ENCODE results near the gene RFC5.
"Not testable (repeated sequence)": the region's sequence is repeated elsewhere in the genome, so short reads cannot be mapped to it uniquely, and the experiment has no call there.

Gene RFC5

DNA sequence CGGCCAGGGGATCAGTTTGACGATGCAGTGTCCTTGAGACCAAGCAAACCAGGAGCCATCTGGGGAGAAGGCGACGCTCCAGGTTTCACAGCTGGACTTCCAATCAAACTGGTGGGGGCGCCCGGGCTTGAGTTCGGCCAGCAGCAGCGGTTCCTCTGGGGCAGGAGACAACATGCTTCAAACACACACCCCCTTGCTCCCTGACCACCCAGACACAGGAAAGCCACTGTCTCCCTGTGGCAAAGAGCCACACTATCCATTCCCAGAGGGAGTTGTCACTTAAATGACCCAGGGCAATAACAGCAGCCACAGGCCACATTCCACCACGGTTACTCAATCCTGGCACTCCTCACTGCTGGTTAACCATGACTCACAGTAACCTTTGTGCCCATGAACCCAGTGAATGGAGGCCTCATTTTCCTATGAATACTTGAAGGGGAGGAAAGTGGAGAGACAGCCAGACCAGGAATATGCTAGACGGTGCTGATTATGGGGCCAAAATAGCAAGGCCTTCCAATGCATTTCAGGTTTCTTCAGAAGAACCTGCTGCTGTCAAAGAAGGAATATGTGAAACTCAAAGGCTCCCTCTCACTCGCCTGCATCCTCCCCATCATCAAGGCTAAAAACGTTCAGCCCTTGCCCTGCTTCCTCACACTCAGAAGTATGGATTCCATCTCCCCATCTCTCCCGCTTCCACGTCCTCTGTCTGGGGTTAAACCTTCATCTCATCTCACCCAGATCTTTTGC is 36.0 kb downstream of the RFC5 start:
- DNase-seq (ENCODE audit: low spot score): peak; percentile 72

DNA sequence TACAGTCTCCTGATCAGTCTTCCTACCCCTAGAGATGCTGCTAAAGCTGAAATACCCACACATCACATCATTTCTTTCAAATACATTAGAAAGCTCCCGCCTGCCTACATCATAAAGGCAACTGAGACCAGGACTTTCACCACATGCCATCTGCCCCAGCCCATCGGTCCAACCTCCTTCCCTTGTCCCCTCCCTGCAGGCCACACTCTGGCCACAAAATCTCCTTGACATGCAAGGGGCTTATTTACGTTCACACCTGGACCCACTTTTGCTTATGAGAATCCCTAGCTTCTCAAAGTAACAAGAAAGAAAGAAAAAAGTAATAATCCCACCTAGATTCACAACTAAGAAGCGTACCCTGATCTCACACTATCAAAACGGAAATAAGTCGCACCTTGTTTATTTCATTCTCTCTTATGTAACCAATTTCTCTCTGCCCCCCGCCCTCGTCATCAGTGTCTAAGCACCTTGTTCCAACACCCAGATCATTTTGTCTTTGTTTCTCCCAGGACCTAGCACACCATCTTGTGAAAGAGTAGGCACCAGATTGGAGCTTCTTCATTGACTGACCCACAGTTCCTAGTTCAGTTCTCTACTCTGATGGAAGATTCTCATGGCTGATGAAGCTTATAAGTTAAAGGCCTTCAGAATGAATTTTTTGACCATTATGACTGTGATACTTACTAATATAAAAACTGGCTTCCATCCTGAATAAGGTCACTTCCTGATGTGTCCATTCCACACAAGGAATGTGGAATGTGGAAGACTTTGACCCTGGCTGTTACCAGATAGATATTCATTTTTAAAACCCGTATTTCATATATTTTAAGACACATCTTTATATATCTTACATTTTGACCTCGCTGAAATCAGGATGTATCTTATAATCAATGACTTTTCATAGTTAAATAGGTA is 36.8 kb downstream of the RFC5 start:
- DNase-seq (ENCODE audit: low spot score): no peak

DNA sequence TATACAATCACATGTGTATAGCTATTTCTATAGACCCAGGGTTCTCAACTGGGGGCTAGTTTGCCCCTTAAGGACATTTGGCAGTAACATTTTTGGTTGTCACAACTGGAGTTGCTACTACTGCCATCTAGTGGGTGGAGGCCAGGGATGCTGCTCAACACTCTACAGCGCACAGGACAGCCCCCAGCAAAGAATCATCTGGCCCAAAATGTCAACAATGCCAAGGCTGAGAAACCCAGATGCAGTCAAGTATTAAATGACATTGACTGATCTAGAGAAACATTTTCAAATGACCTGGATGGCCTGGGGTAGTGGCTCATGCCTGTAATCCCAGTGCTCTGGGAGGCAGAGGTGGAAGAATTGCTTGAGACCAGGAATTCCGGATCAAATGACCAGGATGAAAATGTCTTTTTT is 38.6 kb downstream of the RFC5 start:
- DNase-seq (ENCODE audit: low spot score): peak; percentile 32

DNA sequence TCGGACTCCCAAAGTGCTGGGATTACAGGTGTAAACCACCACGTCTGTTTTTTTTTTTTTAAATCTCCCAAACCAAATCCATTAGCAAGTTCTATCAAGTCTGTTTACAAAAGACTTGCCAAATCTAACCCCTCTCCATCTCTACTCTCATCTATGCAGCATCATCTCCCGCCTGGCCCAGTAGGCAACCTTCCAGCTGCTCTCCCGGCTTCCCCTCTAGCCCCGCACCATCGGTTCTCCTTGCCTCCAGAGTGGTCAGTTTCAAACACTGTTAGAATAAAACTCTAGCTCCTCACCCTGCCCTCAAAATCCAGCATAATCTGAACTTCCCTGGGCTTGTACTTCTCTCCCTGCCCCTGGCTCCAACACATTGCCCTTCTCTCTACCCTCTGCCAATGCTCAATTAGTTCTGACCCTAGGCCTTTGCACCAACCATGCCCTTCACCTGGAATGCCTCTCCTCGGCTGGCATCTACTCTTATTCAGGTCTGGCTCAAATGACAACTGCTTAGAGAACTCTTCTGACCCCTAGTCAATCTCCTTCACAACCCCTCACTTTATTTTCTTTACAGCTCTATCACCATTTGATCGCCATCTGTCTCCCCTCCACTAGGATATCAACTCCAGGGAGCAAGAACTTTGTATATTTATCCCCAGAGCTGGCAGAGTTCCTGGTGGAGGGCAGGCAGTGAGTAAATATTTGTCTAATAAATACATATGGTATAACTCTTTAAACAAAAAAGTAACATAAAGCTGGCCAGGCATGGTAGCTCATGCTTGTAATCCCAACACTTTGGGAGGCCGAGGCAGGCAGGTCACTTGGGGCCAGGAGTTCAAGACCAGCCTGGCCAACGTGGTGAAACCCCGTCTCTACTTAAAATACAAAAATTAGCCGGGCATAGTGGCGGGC is 39.6 kb downstream of the RFC5 start:
- DNase-seq (ENCODE audit: low spot score): no peak

DNA sequence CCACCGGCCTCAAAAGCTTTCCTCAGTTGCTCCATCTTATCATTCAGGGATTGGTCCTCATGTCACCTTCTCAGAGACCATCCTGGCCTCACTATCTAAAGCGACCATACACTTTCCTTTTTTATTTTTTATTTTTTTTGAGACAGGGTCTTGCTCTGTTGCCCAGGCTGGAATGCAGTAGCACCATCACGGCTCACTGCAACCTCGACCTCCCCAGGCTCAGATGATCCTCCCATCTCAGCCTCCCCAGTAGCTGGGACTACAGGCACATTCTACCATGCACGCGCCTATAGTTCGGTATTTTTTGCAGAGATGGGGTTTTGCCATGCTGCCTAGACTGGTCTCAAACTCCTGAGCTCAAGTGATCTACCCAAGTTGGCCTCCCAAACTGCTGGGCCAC is 41.7 kb downstream of the RFC5 start:
- no peak for DNase-seq (ENCODE audit: low spot score)

DNA sequence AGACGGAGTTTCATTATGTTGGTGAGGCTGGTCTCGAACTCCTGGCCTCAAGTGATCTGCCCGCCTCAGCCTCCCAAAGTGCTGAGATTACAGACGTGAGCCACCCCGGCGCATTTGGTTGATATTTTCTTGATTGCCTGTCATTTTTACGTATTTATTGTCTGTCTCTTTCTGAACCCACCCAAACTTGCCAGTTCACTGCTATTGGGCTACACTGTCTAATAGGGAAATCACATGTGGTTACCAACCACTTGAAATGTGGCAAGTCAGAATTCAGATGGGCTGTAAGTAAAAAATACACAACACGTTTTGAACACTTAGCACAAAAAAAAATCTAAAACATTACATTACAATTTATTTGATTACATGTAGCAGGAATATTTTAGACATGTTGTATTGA is 42.4 kb downstream of the RFC5 start:
- no peak for DNase-seq (ENCODE audit: low spot score)

DNA sequence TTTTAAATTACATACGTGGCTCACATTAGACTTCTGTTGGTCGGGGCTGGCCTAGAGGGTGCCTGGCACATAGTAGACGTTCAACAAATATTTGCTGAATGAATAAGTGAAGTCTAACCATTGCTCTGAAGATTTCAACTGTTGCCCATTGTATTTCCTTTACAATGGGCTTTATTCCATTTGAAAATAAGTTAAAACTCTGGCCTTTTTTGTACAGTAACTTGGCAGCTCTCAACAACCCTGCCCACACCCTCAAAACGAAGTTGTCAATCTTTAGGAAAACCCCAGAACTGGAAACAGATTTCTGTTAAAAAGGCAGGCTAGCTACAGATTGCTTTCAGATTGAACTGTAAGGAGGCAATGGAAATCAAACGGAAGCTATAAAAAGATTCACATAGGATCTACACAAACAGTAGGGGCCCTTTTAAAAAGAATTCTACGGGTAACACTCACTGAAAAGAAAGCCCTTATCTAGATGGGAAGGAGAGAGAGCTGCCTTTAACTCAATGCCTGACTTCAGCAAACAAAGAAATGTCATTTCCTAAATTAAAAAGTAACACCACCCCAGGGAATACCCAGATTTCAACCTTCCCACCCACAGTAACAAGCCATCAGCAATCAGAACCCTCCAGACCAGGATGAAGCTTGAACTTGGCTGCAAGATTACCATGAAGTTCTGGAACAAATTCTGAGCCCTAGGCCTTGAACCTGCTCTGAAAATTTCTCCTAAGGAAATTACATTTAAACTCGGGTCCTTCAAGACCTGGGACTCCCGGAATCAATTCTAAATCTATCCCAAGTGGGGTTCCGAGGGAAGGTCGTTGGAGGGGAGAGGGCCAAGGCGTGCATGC is 43.1 kb downstream of the RFC5 start:
- no peak for DNase-seq (ENCODE audit: low spot score)

DNA sequence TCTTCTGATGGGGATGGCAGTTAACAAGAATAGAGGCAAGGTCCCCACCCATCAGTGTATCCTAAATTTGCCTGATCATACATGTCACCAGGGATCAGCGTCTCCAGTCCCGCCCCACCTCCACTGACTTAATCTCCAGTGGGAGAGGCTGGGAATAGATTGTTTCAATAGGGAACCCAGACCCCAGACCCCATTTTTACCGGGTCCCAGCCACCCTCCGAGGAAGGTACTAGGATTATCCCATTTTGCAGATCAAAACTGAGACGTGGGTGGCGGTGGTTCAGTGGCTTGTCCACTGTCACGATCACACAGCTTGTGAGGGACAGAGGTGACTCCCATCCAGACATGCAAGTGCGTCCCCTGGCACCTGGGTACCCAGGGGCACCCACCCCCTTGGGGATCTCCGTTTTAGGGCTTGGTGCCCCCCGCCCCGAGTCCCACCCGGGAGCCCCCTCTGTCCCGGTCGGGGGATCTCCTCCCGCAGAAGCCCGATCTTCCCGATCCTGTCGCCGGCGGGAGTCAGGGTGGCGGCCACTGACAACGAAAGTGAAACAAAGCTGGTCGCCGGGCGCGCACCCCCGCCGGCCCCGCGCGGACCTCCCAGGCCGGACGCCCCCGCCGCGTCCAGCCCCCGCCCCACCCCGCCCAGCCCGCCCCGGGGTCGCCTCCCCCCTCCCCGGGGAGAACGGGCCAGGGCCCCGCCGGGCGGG is 44.0 kb downstream of the RFC5 start:
- peak; percentile 48 for DNase-seq (ENCODE audit: low spot score)

DNA sequence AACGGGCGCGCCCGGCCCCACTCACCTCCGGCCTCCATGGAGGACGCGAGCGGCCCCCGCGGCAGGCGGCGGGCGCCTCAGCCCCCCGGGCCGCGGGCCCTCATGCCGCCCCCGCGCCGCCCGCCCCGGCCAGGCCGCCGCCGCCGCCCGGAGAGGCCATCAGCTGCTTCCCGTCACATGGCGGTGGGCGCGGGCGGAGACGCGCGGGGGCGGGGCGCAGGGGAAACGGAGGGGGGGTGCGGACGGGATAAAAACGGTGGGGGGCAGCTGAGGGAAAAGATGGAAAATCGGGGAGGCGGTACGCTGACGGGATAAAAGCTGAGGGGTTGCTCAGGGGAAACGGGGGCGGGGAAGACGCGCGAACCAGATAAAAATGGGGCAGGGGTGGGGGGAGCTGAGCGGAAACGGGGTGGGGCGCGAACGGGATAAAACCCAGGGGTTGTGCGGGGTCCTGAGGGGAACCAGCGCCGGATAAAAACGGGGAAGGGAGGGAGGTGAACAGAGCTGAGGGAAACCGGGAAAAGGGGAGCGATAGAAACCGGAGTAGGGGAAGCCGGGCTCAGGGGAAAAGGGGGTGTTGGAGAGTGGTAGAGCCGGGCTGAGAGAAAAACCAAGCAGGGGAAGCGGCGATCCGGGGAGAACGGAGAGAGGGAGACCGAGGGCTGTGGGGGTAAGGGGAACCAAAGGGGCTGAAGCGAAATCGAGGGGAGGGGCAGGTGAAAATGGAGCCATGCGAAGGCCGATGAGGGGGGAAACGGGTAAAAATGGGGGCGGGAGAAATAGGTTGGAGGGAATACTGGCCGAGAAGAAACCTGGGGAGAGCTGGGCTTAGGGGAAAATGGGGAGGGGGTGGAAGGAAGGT is 44.7 kb downstream of the RFC5 start, which contains the start of gene WSB2:
TSS of gene WSB2 (minus strand) at position 169 of the 862 bp plus-strand sequence. CDS start at position 38, 131 bp downstream.
- DNase-seq (ENCODE audit: low spot score): peak; percentile 80

DNA sequence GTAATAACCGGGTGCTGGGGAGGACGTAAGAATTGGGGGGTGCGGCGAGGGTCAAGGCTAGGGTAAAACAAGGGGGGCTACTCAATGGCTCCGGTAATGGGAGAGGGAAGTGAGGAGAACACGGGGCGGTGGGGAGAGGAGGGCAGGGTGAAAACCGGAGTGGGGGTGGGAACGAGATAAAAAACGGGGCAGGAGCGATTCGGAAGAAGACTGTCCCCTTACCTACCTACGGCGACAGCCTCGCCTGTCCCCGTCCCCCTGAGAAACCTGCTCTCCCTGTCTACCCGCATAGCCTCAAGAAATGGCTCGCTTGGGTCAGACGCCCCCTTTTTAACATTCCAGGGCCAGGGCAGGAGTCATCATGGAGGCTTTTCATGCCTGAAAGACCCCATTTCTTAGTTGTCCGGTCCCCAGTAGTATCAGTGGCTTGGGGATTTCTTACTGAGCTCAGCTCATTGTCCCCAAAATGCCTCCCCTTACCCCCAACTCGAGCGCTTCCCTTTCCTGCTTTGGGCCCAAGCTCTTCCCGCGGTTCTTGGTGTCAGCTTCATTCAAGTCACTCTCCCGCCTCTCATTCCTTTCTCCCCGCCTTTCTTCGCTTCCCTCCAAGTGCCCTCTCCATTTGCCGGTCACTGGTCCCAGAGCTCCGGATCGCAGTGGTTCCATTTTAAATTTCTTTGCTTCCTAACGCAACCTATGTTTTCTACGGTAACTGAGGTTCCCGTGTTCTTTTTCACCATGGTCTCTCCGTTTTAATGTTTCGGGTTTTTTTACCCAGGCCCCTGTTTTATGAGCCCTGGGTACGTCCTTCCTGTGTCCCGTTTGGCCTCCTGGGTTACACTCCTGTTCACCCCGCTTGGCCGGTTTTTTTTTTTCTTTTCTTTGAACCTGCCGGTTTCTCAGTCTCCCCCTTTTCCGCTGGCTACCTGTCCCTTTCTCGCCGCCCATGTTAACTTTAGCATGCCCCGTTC is 45.7 kb downstream of the RFC5 start:
- peak; percentile 54 for DNase-seq (ENCODE audit: low spot score)

DNA sequence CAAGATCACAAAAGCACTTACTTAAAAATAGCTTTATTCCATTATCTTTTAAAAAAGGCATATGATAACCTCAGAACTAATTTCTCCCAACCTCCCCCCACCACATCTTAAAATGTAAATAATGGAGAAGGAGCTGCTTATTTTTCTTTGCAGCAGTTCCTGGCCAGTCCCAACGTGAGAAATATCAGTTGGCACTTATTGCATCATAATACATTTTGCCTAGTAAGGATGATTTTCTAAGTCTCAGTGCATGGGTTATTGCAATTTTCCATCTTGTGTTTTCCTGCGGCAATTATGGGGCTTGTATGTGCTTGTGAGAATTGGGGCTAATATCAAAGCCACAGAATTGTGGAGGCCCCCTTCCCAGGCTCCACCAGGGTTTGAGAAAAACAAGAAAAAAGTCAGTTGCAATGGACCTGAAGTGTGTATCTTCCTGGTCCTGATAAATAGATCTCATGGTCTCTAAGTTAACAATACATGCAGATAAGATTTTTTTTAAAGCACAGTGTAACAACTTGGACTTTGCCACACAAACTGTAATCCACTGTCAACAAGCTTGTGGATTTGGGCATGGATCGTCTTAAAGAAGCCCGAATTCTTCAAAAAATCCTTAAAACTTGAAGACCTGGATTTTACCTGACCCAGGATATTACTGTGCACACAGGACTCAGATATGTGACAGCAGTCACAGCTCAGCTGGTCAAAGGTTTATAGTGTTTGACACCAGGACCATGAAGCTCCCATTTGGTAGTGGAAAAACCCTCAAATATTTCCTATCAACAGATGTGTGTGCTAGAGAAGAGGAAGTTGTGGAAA is 47.3 kb downstream of the RFC5 start:
- no peak for DNase-seq (ENCODE audit: low spot score)

DNA sequence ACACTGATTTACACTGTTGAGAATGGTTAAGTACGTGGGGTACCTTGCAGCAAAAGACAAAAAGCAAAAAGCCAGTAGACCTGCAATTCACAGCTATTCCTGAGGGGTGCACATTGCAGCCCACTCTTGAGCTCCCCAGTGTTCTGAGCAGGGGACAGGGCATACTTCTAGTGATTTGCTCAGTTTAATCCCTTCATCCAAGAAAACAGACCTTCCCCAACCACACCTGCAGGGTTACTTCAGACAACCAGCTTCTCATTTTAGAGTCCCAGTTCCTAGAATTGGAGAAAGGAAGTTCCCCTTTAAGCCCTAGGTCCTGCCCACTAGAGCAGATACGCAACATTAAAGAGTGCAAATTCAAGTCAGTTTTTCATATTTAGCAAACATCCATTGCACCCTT is 48.1 kb downstream of the RFC5 start:
- DNase-seq (ENCODE audit: low spot score): no peak

DNA sequence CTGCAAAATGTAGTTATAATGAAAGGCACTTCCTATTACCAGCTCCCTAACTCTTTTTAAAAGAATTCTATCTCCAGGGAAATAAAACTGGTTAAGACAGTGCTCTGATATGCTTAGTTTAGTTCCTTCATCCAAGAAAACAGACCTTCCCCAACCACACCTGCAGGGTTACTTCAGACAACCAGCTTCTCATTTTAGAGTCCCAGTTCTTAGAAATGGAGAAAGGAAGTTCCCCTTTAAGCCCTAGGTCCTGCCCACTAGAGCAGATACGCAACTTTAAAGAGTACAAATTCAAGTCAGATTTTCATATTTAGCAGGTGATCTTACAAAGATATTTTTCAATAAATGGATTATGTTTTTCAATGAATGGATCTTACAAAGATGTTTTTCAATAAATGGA is 48.9 kb downstream of the RFC5 start:
- DNase-seq (ENCODE audit: low spot score): no peak

DNA sequence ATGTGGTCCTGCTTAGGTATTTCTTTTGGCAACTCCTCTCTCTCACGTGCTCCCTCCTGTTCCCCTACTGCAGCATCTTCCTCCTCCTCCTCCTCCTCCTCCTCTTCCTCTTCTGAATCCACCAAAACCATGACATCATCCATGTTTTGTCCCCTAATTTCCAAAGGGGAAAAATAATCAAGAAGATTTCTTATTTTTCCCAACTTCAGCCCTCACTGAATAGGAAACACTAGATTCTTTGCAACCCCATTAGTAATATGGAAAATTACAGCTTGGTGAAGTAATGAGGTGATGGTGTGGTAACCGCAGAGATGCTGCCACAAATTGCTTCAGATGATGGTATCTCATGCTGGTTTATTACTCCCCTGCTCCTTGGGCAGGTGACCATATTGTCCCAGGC is 51.9 kb downstream of the RFC5 start:
- no peak for DNase-seq (ENCODE audit: low spot score)

DNA sequence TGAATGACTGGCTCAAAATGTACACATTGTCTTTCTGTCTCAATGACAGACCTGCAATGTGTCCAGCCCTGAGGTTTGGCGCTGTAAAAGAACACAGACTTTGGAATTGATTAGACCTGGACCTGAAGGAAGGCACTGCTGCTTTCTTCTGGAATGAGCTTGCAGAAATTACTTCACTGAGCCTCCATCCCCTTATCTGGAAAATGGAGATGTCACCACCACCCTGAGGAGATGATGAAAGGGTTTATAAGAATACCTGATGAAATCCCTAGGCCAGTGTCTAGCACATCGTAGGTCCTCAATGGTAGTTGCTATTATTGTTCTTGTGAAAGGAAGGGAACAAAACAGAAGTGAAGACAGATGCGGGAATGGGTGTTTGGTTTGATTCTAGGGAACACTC is 54.1 kb downstream of the RFC5 start:
- DNase-seq (ENCODE audit: low spot score): no peak

DNA sequence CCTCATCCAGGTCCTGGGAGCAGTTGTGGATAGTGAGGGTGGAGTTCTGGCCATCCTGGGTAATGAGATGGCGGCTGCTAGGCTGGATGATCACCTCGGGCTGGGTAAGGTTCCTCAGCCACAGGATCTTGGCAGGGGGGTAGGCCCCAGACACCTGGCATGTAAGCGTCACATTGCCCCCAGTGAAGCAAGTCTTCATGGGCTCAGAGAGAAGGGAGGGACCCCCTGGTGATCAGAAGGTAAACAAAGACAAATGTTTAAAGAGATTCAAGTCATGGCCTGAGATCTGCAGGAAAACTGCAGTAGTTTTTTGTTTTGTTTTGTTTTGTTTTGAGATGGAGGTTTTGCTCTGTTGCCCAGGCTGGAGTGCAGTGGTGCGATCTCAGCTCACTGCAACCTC is 57.3 kb downstream of the RFC5 start:
- DNase-seq (ENCODE audit: low spot score): no peak

DNA sequence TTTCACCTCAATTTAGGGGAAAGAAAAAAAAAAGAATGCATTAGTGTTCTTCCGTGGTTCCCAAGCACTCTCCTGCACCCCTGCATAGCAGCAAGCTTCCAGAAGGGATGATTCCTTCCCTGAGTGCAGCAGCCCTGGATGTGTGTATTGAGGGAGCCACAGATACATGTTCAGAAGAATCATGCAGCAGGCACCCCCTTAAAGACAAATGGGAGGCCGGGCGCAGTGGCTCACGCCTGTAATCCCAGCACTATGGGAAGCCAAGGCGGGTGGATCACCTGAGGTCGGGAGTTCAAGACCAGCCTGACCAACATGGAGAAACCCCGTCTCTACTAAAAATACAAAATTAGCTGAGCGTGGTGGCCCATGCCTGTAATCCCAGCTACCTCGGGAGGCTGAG is 65.0 kb downstream of the RFC5 start:
- not testable (repeated sequence) for DNase-seq (ENCODE audit: low spot score)

Measured in Ammon's horn (tissue), 1 donor.